Vagina (tissue), 2 donors: ENCODE data around the gene CHRNB1.

Experiments
- POLR2A ChIP-seq, 2 donors: fragments of 450-650 bp; IDR thresholded peaks; one replicate each; pipeline ENCODE4 v1.6.1; 2017; ENCODE audit warnings: antibody characterized with exemption in 2 of 2, mild to moderate bottlenecking in 2 of 2, moderate library complexity in 2 of 2
- TF ChIP-seq, protein P1 (sequence below), 3 experiments: fragments of 450-650 bp in 2 of 3; fragments of 200-600 bp in 1 of 3; sonication (generic) in 1 of 3; IDR thresholded peaks; one replicate each; pipeline ENCODE4 v1.5.1; 2017 to 2019; ENCODE audit warnings: antibody characterized with exemption in 3 of 3, mild to moderate bottlenecking in 2 of 3, moderate library complexity in 2 of 3

DNA sequence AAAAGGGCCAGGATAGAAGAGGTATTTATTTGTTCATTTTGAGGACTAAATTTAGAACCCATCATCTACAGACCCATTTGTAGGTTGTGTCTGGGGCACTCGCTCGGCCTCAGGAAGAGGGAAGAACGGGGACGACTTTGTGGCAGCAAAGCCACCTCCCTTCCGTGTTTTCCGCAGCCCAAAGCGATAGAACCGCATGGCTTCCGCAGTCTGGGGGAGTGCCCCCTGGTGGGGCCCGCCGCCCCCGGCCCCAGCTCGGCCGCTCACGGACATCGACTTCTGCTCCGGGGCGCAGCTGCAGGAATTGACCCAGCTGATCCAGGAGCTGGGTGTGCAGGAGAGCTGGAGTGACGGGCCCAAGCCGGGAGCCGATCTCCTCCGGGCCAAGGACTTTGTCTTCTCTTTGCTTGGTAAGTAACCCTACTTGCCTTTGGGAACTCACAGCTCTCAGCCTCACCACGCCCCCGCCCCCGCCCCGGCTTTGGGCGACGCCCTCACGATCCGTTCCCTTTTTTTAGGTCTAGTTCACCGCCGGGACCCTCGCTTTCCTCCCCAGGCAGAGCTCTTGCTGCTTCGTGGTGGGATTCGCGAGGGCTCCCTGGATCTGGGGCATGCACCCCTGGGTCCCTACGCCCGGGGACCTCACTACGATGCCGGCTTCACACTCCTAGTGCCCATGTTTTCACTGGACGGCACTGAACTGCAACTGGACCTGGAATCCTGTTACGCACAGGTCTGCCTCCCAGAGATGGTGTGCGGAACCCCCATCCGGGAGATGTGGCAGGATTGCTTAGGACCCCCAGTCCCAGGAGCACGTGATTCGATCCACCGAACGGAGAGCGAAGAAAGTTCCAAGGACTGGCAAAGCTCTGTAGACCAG is 8.9 kb upstream of the CHRNB1 start:
- TF ChIP-seq, protein P1, sequence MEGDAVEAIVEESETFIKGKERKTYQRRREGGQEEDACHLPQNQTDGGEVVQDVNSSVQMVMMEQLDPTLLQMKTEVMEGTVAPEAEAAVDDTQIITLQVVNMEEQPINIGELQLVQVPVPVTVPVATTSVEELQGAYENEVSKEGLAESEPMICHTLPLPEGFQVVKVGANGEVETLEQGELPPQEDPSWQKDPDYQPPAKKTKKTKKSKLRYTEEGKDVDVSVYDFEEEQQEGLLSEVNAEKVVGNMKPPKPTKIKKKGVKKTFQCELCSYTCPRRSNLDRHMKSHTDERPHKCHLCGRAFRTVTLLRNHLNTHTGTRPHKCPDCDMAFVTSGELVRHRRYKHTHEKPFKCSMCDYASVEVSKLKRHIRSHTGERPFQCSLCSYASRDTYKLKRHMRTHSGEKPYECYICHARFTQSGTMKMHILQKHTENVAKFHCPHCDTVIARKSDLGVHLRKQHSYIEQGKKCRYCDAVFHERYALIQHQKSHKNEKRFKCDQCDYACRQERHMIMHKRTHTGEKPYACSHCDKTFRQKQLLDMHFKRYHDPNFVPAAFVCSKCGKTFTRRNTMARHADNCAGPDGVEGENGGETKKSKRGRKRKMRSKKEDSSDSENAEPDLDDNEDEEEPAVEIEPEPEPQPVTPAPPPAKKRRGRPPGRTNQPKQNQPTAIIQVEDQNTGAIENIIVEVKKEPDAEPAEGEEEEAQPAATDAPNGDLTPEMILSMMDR (IDR thresholded peaks at IDR 0.05): no peak
- TF ChIP-seq POLR2A (IDR thresholded peaks at IDR 0.05): no peak
